ENCODE results near the gene SPTLC1. TPM values are rescaled to one million over a fixed set of nuclear protein-coding genes. Genes with fewer than 3 reads are reported as not detected.
"Not testable (repeated sequence)": the region's sequence is repeated elsewhere in the genome, so short reads cannot be mapped to it uniquely, and the experiment has no call there.

SPTLC1 gene
- total RNA-seq, 1 experiment from 2014 or later = 72.7 TPM

- TF ChIP-seq CTCF (IDR thresholded peaks at IDR 0.05; ENCODE audit: unreplicated experiment) = no peak
- no peak overlapping the region for H3K27ac Mint-ChIP-seq (ENCODE audit: unreplicated experiment)
- H3K9me3 Mint-ChIP-seq (ENCODE audit: low read depth, unreplicated experiment) = no peaks in the 10 kb centered on the region
- no TSS peak for BruUV-seq (replicated peaks)
- H3K27me3 Mint-ChIP-seq (ENCODE audit: unreplicated experiment) = peaks cover 18% of the 10 kb centered on the region
- H3K4me3 Mint-ChIP-seq (ENCODE audit: low read depth, unreplicated experiment) = no peak overlapping the region
- CTCF ChIA-PET = no interaction called here
- H3K4me1 Mint-ChIP-seq (ENCODE audit: low read depth, unreplicated experiment) = no peaks in the 10 kb centered on the region
- no peaks in the 10 kb centered on the region for H3K36me3 Mint-ChIP-seq (ENCODE audit: insufficient read depth, unreplicated experiment)
- no peak for DNase-seq
- intact Hi-C loops (cut with micrococcal nuclease; ENCODE audit: unreplicated experiment) = no loop called here
Observed at GRCh38 chr9:92146610-92147009, 31.4 kb upstream of the SPTLC1 start.

GRCh38 chr9:92145784-92146183 lies 30.6 kb upstream of the SPTLC1 start:
- H3K9me3 Mint-ChIP-seq (ENCODE audit: low read depth, unreplicated experiment); H3K27ac Mint-ChIP-seq (ENCODE audit: unreplicated experiment); intact Hi-C loops (cut with micrococcal nuclease; ENCODE audit: unreplicated experiment); H3K36me3 Mint-ChIP-seq (ENCODE audit: insufficient read depth, unreplicated experiment); DNase-seq; CTCF ChIA-PET; H3K4me1 Mint-ChIP-seq (ENCODE audit: low read depth, unreplicated experiment); H3K4me3 Mint-ChIP-seq (ENCODE audit: low read depth, unreplicated experiment); BruUV-seq (replicated peaks): not testable (repeated sequence)
- peaks cover 25% of the 10 kb centered on the region for H3K27me3 Mint-ChIP-seq (ENCODE audit: unreplicated experiment)

GRCh38 chr9:92142329-92142728 lies 27.1 kb upstream of the SPTLC1 start:
- intact Hi-C loops (cut with micrococcal nuclease; ENCODE audit: unreplicated experiment) = no loop called here
- no peak for DNase-seq
- no TSS peak for BruUV-seq (replicated peaks)
- H3K27me3 Mint-ChIP-seq (ENCODE audit: unreplicated experiment) = peaks cover 25% of the 10 kb centered on the region
- CTCF ChIA-PET = no interaction called here
- H3K36me3 Mint-ChIP-seq (ENCODE audit: insufficient read depth, unreplicated experiment) = no peaks in the 10 kb centered on the region
- H3K27ac Mint-ChIP-seq (ENCODE audit: unreplicated experiment) = no peak overlapping the region
- no peak for TF ChIP-seq CTCF (IDR thresholded peaks at IDR 0.05; ENCODE audit: unreplicated experiment)
- no peaks in the 10 kb centered on the region for H3K9me3 Mint-ChIP-seq (ENCODE audit: low read depth, unreplicated experiment)
- no peaks in the 10 kb centered on the region for H3K4me1 Mint-ChIP-seq (ENCODE audit: low read depth, unreplicated experiment)
- no peak overlapping the region for H3K4me3 Mint-ChIP-seq (ENCODE audit: low read depth, unreplicated experiment)

GRCh38 chr9:92141144-92142129 lies 26.2 kb upstream of the SPTLC1 start:
- Mint-ChIP-seq H3K4me1 (ENCODE audit: low read depth, unreplicated experiment) (no peaks in the 10 kb centered on the region), H3K36me3 (ENCODE audit: insufficient read depth, unreplicated experiment) (no peaks in the 10 kb centered on the region), H3K27ac (ENCODE audit: unreplicated experiment) (no peak overlapping the region), H3K4me3 (ENCODE audit: low read depth, unreplicated experiment) (peak overlapping the region; percentile 67), H3K27me3 (ENCODE audit: unreplicated experiment) (peaks cover 31% of the 10 kb centered on the region), H3K9me3 (ENCODE audit: low read depth, unreplicated experiment) (no peaks in the 10 kb centered on the region)
- CTCF ChIA-PET = interaction anchor here (0.5 to 1.4 kb wide), 2 partner anchors 56 to 115 kb away, joined by 5 to 9 read pairs; no protein-coding TSS in a partner anchor
- TF ChIP-seq CTCF (IDR thresholded peaks at IDR 0.05; ENCODE audit: unreplicated experiment) = no peak
- DNase-seq = peak; percentile 40
- BruUV-seq (replicated peaks) = no TSS peak
- intact Hi-C loops (cut with micrococcal nuclease; ENCODE audit: unreplicated experiment) = no loop called here

GRCh38 chr9:92140754-92141143 lies 25.5 kb upstream of the SPTLC1 start:
- H3K36me3 Mint-ChIP-seq (ENCODE audit: insufficient read depth, unreplicated experiment) = no peaks in the 10 kb centered on the region
- no peaks in the 10 kb centered on the region for H3K4me1 Mint-ChIP-seq (ENCODE audit: low read depth, unreplicated experiment)
- no peak for TF ChIP-seq CTCF (IDR thresholded peaks at IDR 0.05; ENCODE audit: unreplicated experiment)
- H3K27me3 Mint-ChIP-seq (ENCODE audit: unreplicated experiment) = peaks cover 38% of the 10 kb centered on the region
- no peak overlapping the region for H3K27ac Mint-ChIP-seq (ENCODE audit: unreplicated experiment)
- intact Hi-C loops (cut with micrococcal nuclease; ENCODE audit: unreplicated experiment) = no loop called here
- peak overlapping the region; percentile 67 for H3K4me3 Mint-ChIP-seq (ENCODE audit: low read depth, unreplicated experiment)
- H3K9me3 Mint-ChIP-seq (ENCODE audit: low read depth, unreplicated experiment) = no peaks in the 10 kb centered on the region
- CTCF ChIA-PET = interaction anchor here (1.2 to 1.4 kb wide), 2 partner anchors 56 to 650 kb away, joined by 3 to 5 read pairs; no protein-coding TSS in a partner anchor
- no peak for DNase-seq
- BruUV-seq (replicated peaks) = no TSS peak

Data from Calu3 (cell line).